GM12878 (cell line): ENCODE results near the gene FBN3. TPM values are rescaled to one million over a fixed set of nuclear protein-coding genes. Genes with fewer than 3 reads are reported as not detected.

Experiments
- ATAC-seq: fragments of 200-7000 bp; cut with Tn5 transposase; 3 replicates; pipeline ENCODE4 v1.9.1; 2020; ENCODE audit warnings: mild to moderate bottlenecking, moderate library complexity
- BruUV-seq: library from RNA; stranded (reverse); fragments of 400-500 nt; replicated peaks from 2 replicates; lab custom pipeline; 2021; lab: Mats Ljungman, UMichigan
- CTCF ChIA-PET: fragments of 300-600 bp; sonication (Branson Sonifier 250); formaldehyde crosslinking; extraction: SDS; loops from one replicate; lab custom pipeline; 2021; ENCODE audit warnings: inconsistent platforms; lab: Yijun Ruan, JAX
- POLR2A ChIA-PET: fragments of 350-600 bp; formaldehyde crosslinking; extraction: SDS; loops from one replicate; lab custom pipeline; 2021; ENCODE audit warnings: inconsistent platforms; lab: Charles Lee
- RAD21 ChIA-PET: fragments of 300-600 bp; sonication (Branson Sonifier 250); formaldehyde crosslinking; loops from one replicate; lab custom pipeline; 2023; ENCODE audit warnings: antibody characterized with exemption; ENCODE audit not compliant: unreplicated experiment; lab: Charles Lee
- SMC1A ChIA-PET: fragments of 300-600 bp; sonication (Branson Sonifier 250); formaldehyde crosslinking; loops from one replicate; lab custom pipeline; 2023; ENCODE audit not compliant: unreplicated experiment, uncharacterized antibody; lab: Charles Lee
- DNase-seq: peaks from one replicate; pipeline ENCODE4 v3.0.0-alpha.2; 2011; ENCODE audit warnings: low read depth, low spot score
- FAIRE-seq: peaks from 3 replicates; lab custom pipeline; 2011; peaks lifted over from hg19 to GRCh38; lab: Jason Lieb, UNC
- H2AFZ ChIP-seq: 2 replicates; pipeline ENCODE4 v1.6.0; 2011; ENCODE audit warnings: low read depth, low read length, control low read depth; ENCODE audit not compliant: control insufficient read depth
- H3K27ac ChIP-seq: 2 replicates; pipeline ENCODE4 v1.5.1; 2011; ENCODE audit warnings: control low read depth; ENCODE audit not compliant: control insufficient read depth, insufficient read depth
- H3K27me3 ChIP-seq, 2 experiments: replicated peaks in 1 of 2; 2 replicates each; pipeline versions ENCODE4 v1.6.0 to v1.6.1; 2011; ENCODE audit warnings: low read length in 1 of 2; ENCODE audit not compliant: control insufficient read depth in 2 of 2, insufficient read depth in 2 of 2
- H3K36me3 ChIP-seq, 2 experiments: 2 replicates each; pipeline ENCODE4 v1.5.1; 2011; ENCODE audit warnings: low read length in 1 of 2; ENCODE audit not compliant: control insufficient read depth in 2 of 2, insufficient read depth in 2 of 2
- H3K4me1 ChIP-seq: 2 replicates; pipeline ENCODE4 v1.6.1; 2011; ENCODE audit warnings: mild to moderate bottlenecking, low read length, moderate library complexity, mixed read lengths; ENCODE audit not compliant: control insufficient read depth, insufficient read depth
- H3K4me2 ChIP-seq: 2 replicates; pipeline ENCODE4 v1.6.0; 2011; ENCODE audit warnings: control low read depth; ENCODE audit not compliant: control insufficient read depth, insufficient read depth
- H3K4me3 ChIP-seq: fragments of 200-600 bp; sonication (generic); 2 replicates; pipeline ENCODE4 v1.5.1; 2016
- H3K79me2 ChIP-seq: 2 replicates; pipeline ENCODE4 v1.6.0; 2011; ENCODE audit warnings: low read length; ENCODE audit not compliant: control insufficient read depth, insufficient read depth
- H3K9ac ChIP-seq: 2 replicates; pipeline ENCODE4 v1.8.0; 2011; ENCODE audit warnings: low read length, control low read depth, mixed read lengths; ENCODE audit not compliant: control insufficient read depth, insufficient read depth
- H3K9me3 ChIP-seq: replicated peaks from 3 replicates; pipeline ENCODE4 v1.5.1; 2011; ENCODE audit warnings: mild to moderate bottlenecking, low read length; ENCODE audit not compliant: control insufficient read depth, insufficient read depth
- H4K20me1 ChIP-seq: 2 replicates; pipeline ENCODE4 v1.6.0; 2011; ENCODE audit not compliant: control insufficient read depth, insufficient read depth
- ASH2L ChIP-seq: fragments of 300-600, 200-600 bp; sonication (generic); IDR thresholded peaks from 2 replicates; pipeline ENCODE4 v1.6.1; 2017; ENCODE audit warnings: low read depth, mild to moderate bottlenecking, borderline replicate concordance
- FOXM1 ChIP-seq: IDR thresholded peaks from 2 replicates; pipeline ENCODE4 v1.6.1; 2012; ENCODE audit warnings: low read depth, mild to moderate bottlenecking, inconsistent platforms, low read length, moderate library complexity
- JUND ChIP-seq: IDR thresholded peaks from 2 replicates; pipeline ENCODE4 v1.6.1; 2012; ENCODE audit warnings: low read depth, mild to moderate bottlenecking, low read length, improper control_type of control experiment, moderate library complexity
- MYC ChIP-seq: IDR thresholded peaks from 2 replicates; pipeline ENCODE4 v1.6.1; 2011; ENCODE audit warnings: mild to moderate bottlenecking, low read length, moderate library complexity, inconsistent platforms; ENCODE audit not compliant: insufficient read depth, insufficient replicate concordance, insufficient read length, severe bottlenecking
- NBN ChIP-seq: fragments of 450-650 bp; IDR thresholded peaks from 2 replicates; pipeline ENCODE4 v1.6.1; 2016
- PML ChIP-seq: IDR thresholded peaks from 2 replicates; pipeline ENCODE4 v1.6.1; 2012; ENCODE audit warnings: low read length, inconsistent platforms
- POLR2A ChIP-seq: IDR thresholded peaks from 2 replicates; pipeline ENCODE4 v1.6.1; 2011; ENCODE audit warnings: low read depth, mild to moderate bottlenecking, low read length
- RAD51 ChIP-seq: fragments of 450-650 bp; IDR thresholded peaks from 2 replicates; pipeline ENCODE4 v1.6.1; 2016; ENCODE audit warnings: moderate library complexity, mild to moderate bottlenecking, inconsistent platforms
- RUNX3 ChIP-seq: IDR thresholded peaks from 2 replicates; pipeline ENCODE4 v1.6.1; 2012; ENCODE audit warnings: low read length, inconsistent platforms
- TCF12 ChIP-seq: IDR thresholded peaks from 2 replicates; pipeline ENCODE4 v1.6.1; 2011; ENCODE audit warnings: low read depth, mild to moderate bottlenecking, low read length
- YBX1 ChIP-seq: fragments of 450-650 bp; IDR thresholded peaks from 2 replicates; pipeline ENCODE4 v1.6.1; 2016; ENCODE audit warnings: antibody characterized with exemption
- ZNF217 ChIP-seq: fragments of 450-650 bp; IDR thresholded peaks from 2 replicates; pipeline ENCODE4 v1.6.1; 2017; ENCODE audit warnings: antibody characterized with exemption, mild to moderate bottlenecking
- ZSCAN29 ChIP-seq: fragments of 450-650 bp; IDR thresholded peaks from 2 replicates; pipeline ENCODE4 v1.6.1; 2017; ENCODE audit warnings: mild to moderate bottlenecking, moderate library complexity
- WGBS: methylation state at CpG from one replicate; pipeline ENCODE4 v1.1.6; 2016; ENCODE audit warnings: low lambda C conversion rate; ENCODE audit not compliant: insufficient replicate concordance, insufficient coverage; ENCODE audit errors: missing lambda C conversion rate; 5-methylcytosine and 5-hydroxymethylcytosine counted together
- in situ Hi-C: fragments of 300-500 bp; cut with MboI; formaldehyde crosslinking; loops from 9 replicates; pipeline ENCODE4 v1.14.3; 2018; ENCODE audit warnings: mixed read lengths
- intact Hi-C: fragments of 100-400 bp; cut with micrococcal nuclease; formaldehyde crosslinking; loops from one replicate; pipeline ENCODE4 v1.14.2; 2022; ENCODE audit not compliant: unreplicated experiment
- polyA plus RNA-seq, 11 experiments: library from polyadenylated mRNA; depleted of rRNA in 4 of 11; unstranded in 6 of 11; stranded (reverse) in 5 of 11; fragments of >200 nt; fragmentation: Nextera tagmentation in 4 of 11; fragmentation: Illumina TruSeq in 1 of 11; extraction: Ambion mirVana in 4 of 11; extraction: Trizol in 1 of 11; gene quantifications; 1 replicate in 1 of 11; 2 replicates in 10 of 11; pipeline versions ENCODE4 v1.2.1 to v1.2.3, GENCODE V29; 2011 to 2016; ENCODE audit warnings: inconsistent platforms in 2 of 11, missing spikeins in 2 of 11, low read depth in 1 of 11
- total RNA-seq, 4 experiments: library from RNA; depleted of rRNA in 3 of 4; stranded (reverse); fragments of >200 nt in 3 of 4; fragmentation: Illumina TruSeq in 1 of 4; extraction: Trizol in 1 of 4; gene quantifications; 2 replicates each; pipeline versions ENCODE4 v1.2.1 to v1.2.3, GENCODE V29; 2013 to 2021
- TF ChIP-seq, protein P1 (sequence below): fragments of 450-650 bp; formaldehyde crosslinking; IDR thresholded peaks from 2 replicates; pipeline ENCODE4 v1.5.0; 2022; ENCODE audit warnings: mild to moderate bottlenecking, missing genetic modification characterization
- TF ChIP-seq, protein P2 (sequence below): fragments of 450-650 bp; IDR thresholded peaks from 2 replicates; pipeline ENCODE4 v1.6.1; 2017; ENCODE audit warnings: low read depth, mild to moderate bottlenecking, moderate library complexity
- TF ChIP-seq, protein P3 (sequence below): fragments of 450-650 bp; IDR thresholded peaks from 2 replicates; pipeline ENCODE4 v1.6.1; 2018; ENCODE audit warnings: mild to moderate bottlenecking, low read depth, moderate library complexity; ENCODE audit not compliant: partially characterized antibody

Gene FBN3
- total and polyA plus RNA-seq, 10 of the 15 experiments (the other 5 are each of a cell fraction or from before 2014, with no cell fraction given): 0.05 TPM; not detected in 9

- BruUV-seq: no TSS peak
- ChIA-PET POLR2A (no interaction called here), CTCF (no interaction called here), RAD21 (no interaction called here), SMC1A (interaction anchor here (0.7 kb wide), 1 partner anchor 9 kb away, joined by 4 read pairs; no protein-coding TSS in a partner anchor)
- Histone ChIP-seq H3K4me2 (no peak overlapping the region), H3K27me3 (no peaks in the 10 kb centered on the region), H3K9ac (no peak overlapping the region), H3K27ac (no peak overlapping the region), H3K4me3 (no peak overlapping the region), H3K79me2 (no peaks in the 10 kb centered on the region), H3K36me3 (no peaks in the 10 kb centered on the region), H4K20me1 (no peaks in the 10 kb centered on the region)
- intact Hi-C loops: no loop called here
- DNase-seq: no peak
- no peak for ATAC-seq
- TF ChIP-seq ZSCAN29: no peak
- TF ChIP-seq, protein P1, sequence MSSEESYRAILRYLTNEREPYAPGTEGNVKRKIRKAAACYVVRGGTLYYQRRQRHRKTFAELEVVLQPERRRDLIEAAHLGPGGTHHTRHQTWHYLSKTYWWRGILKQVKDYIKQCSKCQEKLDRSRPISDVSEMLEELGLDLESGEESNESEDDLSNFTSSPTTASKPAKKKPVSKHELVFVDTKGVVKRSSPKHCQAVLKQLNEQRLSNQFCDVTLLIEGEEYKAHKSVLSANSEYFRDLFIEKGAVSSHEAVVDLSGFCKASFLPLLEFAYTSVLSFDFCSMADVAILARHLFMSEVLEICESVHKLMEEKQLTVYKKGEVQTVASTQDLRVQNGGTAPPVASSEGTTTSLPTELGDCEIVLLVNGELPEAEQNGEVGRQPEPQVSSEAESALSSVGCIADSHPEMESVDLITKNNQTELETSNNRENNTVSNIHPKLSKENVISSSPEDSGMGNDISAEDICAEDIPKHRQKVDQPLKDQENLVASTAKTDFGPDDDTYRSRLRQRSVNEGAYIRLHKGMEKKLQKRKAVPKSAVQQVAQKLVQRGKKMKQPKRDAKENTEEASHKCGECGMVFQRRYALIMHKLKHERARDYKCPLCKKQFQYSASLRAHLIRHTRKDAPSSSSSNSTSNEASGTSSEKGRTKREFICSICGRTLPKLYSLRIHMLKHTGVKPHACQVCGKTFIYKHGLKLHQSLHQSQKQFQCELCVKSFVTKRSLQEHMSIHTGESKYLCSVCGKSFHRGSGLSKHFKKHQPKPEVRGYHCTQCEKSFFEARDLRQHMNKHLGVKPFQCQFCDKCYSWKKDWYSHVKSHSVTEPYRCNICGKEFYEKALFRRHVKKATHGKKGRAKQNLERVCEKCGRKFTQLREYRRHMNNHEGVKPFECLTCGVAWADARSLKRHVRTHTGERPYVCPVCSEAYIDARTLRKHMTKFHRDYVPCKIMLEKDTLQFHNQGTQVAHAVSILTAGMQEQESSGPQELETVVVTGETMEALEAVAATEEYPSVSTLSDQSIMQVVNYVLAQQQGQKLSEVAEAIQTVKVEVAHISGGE (CRISPR knock-in tag): no peak
- no peak for TF ChIP-seq POLR2A
- TF ChIP-seq ZNF217: no peak
- TF ChIP-seq ASH2L: no peak
- no peak for TF ChIP-seq YBX1
- TF ChIP-seq JUND: no peak
- TF ChIP-seq FOXM1: no peak
- TF ChIP-seq MYC: no peak
- no peak for TF ChIP-seq RAD51
- TF ChIP-seq, protein P2, sequence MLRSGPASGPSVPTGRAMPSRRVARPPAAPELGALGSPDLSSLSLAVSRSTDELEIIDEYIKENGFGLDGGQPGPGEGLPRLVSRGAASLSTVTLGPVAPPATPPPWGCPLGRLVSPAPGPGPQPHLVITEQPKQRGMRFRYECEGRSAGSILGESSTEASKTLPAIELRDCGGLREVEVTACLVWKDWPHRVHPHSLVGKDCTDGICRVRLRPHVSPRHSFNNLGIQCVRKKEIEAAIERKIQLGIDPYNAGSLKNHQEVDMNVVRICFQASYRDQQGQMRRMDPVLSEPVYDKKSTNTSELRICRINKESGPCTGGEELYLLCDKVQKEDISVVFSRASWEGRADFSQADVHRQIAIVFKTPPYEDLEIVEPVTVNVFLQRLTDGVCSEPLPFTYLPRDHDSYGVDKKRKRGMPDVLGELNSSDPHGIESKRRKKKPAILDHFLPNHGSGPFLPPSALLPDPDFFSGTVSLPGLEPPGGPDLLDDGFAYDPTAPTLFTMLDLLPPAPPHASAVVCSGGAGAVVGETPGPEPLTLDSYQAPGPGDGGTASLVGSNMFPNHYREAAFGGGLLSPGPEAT: no peak
- TF ChIP-seq, protein P3, sequence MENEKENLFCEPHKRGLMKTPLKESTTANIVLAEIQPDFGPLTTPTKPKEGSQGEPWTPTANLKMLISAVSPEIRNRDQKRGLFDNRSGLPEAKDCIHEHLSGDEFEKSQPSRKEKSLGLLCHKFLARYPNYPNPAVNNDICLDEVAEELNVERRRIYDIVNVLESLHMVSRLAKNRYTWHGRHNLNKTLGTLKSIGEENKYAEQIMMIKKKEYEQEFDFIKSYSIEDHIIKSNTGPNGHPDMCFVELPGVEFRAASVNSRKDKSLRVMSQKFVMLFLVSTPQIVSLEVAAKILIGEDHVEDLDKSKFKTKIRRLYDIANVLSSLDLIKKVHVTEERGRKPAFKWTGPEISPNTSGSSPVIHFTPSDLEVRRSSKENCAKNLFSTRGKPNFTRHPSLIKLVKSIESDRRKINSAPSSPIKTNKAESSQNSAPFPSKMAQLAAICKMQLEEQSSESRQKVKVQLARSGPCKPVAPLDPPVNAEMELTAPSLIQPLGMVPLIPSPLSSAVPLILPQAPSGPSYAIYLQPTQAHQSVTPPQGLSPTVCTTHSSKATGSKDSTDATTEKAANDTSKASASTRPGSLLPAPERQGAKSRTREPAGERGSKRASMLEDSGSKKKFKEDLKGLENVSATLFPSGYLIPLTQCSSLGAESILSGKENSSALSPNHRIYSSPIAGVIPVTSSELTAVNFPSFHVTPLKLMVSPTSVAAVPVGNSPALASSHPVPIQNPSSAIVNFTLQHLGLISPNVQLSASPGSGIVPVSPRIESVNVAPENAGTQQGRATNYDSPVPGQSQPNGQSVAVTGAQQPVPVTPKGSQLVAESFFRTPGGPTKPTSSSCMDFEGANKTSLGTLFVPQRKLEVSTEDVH: no peak
- TF ChIP-seq TCF12: no peak
- TF ChIP-seq NBN: no peak
- TF ChIP-seq PML: no peak
- no peak for TF ChIP-seq RUNX3
- TF ChIP-seq, all 136 proteins: peak for 0
- no peaks in the 10 kb centered on the region for H3K9me3 ChIP-seq
- H2AFZ ChIP-seq: no peak overlapping the region
- no peaks in the 10 kb centered on the region for H3K4me1 ChIP-seq
- 73% methylated on average over 12 of the region's 12 CpGs for WGBS
- no peak for FAIRE-seq
- in situ Hi-C loops: no loop called here
Observed at GRCh38 chr19:8083141-8083540, 66.3 kb downstream of the FBN3 start.
